D341Med (cell line): ENCODE data around the gene GGNBP2.

Experiments used
- DNase-seq: peaks from one replicate; pipeline ENCODE4 v3.0.0; 2012; ENCODE audit warnings: low spot score

Gene GGNBP2

GRCh38 chr17:36515837-36516236 lies 28.9 kb upstream of the GGNBP2 start:
- peak; percentile 9 for DNase-seq

GRCh38 chr17:36523113-36523512 lies 21.6 kb upstream of the GGNBP2 start:
- peak; percentile 50 for DNase-seq

- peak; percentile 19 for DNase-seq
Measured at GRCh38 chr17:36524428-36524876, 20.3 kb upstream of the GGNBP2 start.

- no peak for DNase-seq
Measured at GRCh38 chr17:36525113-36525512, 19.6 kb upstream of the GGNBP2 start.

GRCh38 chr17:36525888-36526287 lies 18.8 kb upstream of the GGNBP2 start:
- no peak for DNase-seq

- DNase-seq = peak; percentile 77
Measured at GRCh38 chr17:36527621-36528250, 17.0 kb upstream of the GGNBP2 start.

GRCh38 chr17:36529121-36529520 lies 15.6 kb upstream of the GGNBP2 start:
- no peak for DNase-seq

- no peak for DNase-seq
Measured at GRCh38 chr17:36532435-36532975, 12.2 kb upstream of the GGNBP2 start.

- DNase-seq = peak; percentile 86
Measured at GRCh38 chr17:36533935-36534839, 10.5 kb upstream of the GGNBP2 start.

GRCh38 chr17:36534840-36535668 lies 9.7 kb upstream of the GGNBP2 start, which contains the start of the genes MYO19 and PIGW:
TSS of gene MYO19 (minus strand) at chr17:36534868. CDS start at chr17:36532538, 2,330 bp downstream.
TSS of gene PIGW (plus strand) at chr17:36534987. CDS start at chr17:36537102, 2,115 bp downstream.
- peak; percentile 99 for DNase-seq

- no peak for DNase-seq
Measured at GRCh38 chr17:36535669-36536081, 9.0 kb upstream of the GGNBP2 start.

GRCh38 chr17:36540696-36541095 lies 4.0 kb upstream of the GGNBP2 start:
- DNase-seq = no peak

- DNase-seq = no peak
Measured at GRCh38 chr17:36542755-36543154, 2.0 kb upstream of the GGNBP2 start.

- no peak for DNase-seq
Measured at GRCh38 chr17:36544044-36544306, 744 bp upstream of the GGNBP2 start.

- DNase-seq = no peak
Measured at GRCh38 chr17:36545077-36545464, 352 bp downstream of the GGNBP2 start.

GRCh38 chr17:36545465-36546417 lies 1.0 kb downstream of the GGNBP2 start:
- DNase-seq = peak; percentile 99

- no peak for DNase-seq
Measured at GRCh38 chr17:36546418-36547093, 1.8 kb downstream of the GGNBP2 start.

GRCh38 chr17:36547776-36548175 lies 3.1 kb downstream of the GGNBP2 start:
- no peak for DNase-seq

- DNase-seq = no peak
Measured at GRCh38 chr17:36550491-36551417, 6.0 kb downstream of the GGNBP2 start.
